Skeletal muscle satellite cell (primary cell): ENCODE results near the gene RFPL1. TPM values are rescaled to one million over a fixed set of nuclear protein-coding genes. Genes with fewer than 3 reads are reported as not detected.

Experiments used
- small RNA-seq: library from RNA; depleted of rRNA; stranded (forward); fragments of <200 nt; gene quantifications from one replicate; pipeline ENCODE3, GENCODE V24; 2012

RFPL1 gene

Small RNA genes within 50 kb of the gene (small RNA-seq; reads per million reads assigned to genes)
- not detected for gene AC000041.1
